OCI-LY3 (cell line): ENCODE results near the gene MAP6D1.

ENCODE experiments used
- CTCF ChIP-seq: fragments of 200-600, 300-600 bp; sonication (generic); IDR thresholded peaks from 2 replicates; pipeline ENCODE4 v1.5.1; 2014; ENCODE audit warnings: antibody characterized with exemption, low read length, low read depth
- EZH2phosphoT487 ChIP-seq: fragments of 200-600 bp; shearing (Covaris generic); IDR thresholded peaks from 2 replicates; pipeline ENCODE4 v1.6.1; 2018; ENCODE audit warnings: antibody characterized with exemption, mixed run types, low read depth

- TF ChIP-seq CTCF (no peak), EZH2phosphoT487 (no peak)
These were observed 57.3 kb downstream of the MAP6D1 start for GRCh38 chr3:183768114-183768513.
